Astrocyte of the cerebellum (primary cell): ENCODE measurements around the gene BHLHE23.

Source experiments
- DNase-seq: peaks from one replicate; pipeline ENCODE4 v3.0.0-alpha.2; 2011; ENCODE audit warnings: low read depth
- H3K4me3 ChIP-seq: 2 replicates; pipeline ENCODE4 v1.5.1; 2011; ENCODE audit warnings: mild to moderate bottlenecking, low read depth, low read length, moderate library complexity
- CTCF ChIP-seq: IDR thresholded peaks from 2 replicates; pipeline ENCODE4 v1.5.1; 2012; ENCODE audit warnings: low read length, low read depth, moderate library complexity, mild to moderate bottlenecking; ENCODE audit errors: missing control alignments
- in situ Hi-C: cut with HindIII; loops from 2 replicates; pipeline ENCODE4 v1.10.0; 2017; ENCODE audit warnings: low sequenced_read_pairs

BHLHE23 gene

DNA sequence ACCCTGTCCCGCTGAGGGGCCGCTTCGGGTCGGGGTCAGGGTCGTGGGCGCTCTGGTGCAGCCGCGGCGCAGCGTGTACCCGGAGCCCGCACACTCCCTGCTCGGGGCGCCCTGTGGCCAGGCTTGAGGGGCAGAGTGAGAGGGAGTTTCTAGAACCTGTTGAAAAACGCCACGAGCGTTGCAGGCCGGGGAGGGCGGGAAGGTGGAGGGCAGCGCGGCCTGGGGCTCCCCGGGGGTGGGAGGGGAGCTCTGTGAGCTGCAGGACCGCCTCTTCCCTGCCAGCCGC lies 539 bp upstream of the BHLHE23 start:
- no peak for DNase-seq
- no peak for TF ChIP-seq CTCF
- in situ Hi-C loops = no loop called here
- no peak overlapping the region for H3K4me3 ChIP-seq

GRCh38 chr20:63005862-63006539 lies 763 bp downstream of the BHLHE23 start:
- in situ Hi-C loops = no loop called here
- DNase-seq = no peak
- H3K4me3 ChIP-seq = no peak overlapping the region
- TF ChIP-seq CTCF = no peak

DNA sequence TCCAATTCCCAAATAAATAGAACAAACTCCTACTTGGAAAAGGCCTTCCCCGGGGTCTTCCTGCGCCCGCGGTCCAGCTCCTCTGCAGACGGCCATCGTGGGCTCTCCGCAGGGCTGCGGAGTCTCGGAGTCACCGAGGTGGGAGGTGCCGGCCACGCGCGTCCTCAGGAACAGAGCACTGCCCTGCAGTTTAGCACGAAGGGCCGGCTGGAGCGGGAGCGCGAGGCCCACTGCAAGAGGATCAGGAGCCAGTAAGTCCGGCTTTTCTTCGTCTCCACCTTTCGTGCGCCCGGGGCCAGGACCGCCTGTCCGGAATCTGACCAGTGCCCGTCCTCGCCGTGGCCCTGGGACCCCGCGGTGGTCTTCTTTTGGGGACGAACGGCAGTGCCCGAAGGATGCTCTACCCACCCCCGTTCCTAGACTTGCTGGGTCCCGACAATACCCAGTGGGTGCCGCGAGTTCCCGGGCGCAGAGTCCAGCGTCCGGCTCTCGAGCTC lies 1.4 kb downstream of the BHLHE23 start:
- no peak for DNase-seq
- H3K4me3 ChIP-seq = no peak overlapping the region
- in situ Hi-C loops = no loop called here
- no peak for TF ChIP-seq CTCF

GRCh38 chr20:63004607-63005364 lies 2.0 kb downstream of the BHLHE23 start:
- no peak for TF ChIP-seq CTCF
- in situ Hi-C loops = no loop called here

GRCh38 chr20:63003546-63003945 lies 3.2 kb downstream of the BHLHE23 start:
- no peak overlapping the region for H3K4me3 ChIP-seq
- DNase-seq = no peak
- TF ChIP-seq CTCF = no peak
- in situ Hi-C loops = no loop called here

More at GRCh38 chr20:63004607-63005364, 2.0 kb downstream of the BHLHE23 start:
- DNase-seq = no peak
- no peak overlapping the region for H3K4me3 ChIP-seq

DNA sequence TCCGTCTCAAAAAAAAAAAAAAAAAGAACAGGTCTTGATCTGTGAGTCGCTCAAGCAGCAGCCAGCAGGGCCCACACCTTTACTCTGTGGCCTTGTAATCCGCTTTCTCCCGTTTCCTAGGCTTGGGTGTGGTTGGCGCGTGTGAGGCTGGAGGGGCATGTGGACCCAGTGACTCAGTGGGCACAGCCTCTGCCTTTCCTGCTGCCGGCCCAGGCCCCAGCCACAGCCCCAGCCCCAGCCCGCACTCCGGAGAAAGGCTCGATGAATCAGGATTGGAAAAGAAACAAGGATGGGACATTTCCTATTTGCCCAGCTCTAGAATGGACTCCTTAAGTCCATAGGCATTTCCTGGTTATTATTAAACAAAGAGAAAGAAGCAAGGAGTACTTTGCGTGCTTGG lies 4.3 kb downstream of the BHLHE23 start:
- DNase-seq = no peak
- H3K4me3 ChIP-seq = no peak overlapping the region
- no peak for TF ChIP-seq CTCF
- in situ Hi-C loops = no loop called here
